ENCODE results near the gene MTCL1.

The MTCL1 gene

GRCh38 chr18:8684577-8684976 lies 20.8 kb upstream of the MTCL1 start:
- H3K4me2 ChIP-seq (ENCODE audit: insufficient read depth, low read length): no peak overlapping the region
- TF ChIP-seq, protein P1, sequence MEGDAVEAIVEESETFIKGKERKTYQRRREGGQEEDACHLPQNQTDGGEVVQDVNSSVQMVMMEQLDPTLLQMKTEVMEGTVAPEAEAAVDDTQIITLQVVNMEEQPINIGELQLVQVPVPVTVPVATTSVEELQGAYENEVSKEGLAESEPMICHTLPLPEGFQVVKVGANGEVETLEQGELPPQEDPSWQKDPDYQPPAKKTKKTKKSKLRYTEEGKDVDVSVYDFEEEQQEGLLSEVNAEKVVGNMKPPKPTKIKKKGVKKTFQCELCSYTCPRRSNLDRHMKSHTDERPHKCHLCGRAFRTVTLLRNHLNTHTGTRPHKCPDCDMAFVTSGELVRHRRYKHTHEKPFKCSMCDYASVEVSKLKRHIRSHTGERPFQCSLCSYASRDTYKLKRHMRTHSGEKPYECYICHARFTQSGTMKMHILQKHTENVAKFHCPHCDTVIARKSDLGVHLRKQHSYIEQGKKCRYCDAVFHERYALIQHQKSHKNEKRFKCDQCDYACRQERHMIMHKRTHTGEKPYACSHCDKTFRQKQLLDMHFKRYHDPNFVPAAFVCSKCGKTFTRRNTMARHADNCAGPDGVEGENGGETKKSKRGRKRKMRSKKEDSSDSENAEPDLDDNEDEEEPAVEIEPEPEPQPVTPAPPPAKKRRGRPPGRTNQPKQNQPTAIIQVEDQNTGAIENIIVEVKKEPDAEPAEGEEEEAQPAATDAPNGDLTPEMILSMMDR (IDR thresholded peaks at IDR 0.05; ENCODE audit: borderline replicate concordance, extremely low read depth, low read length, poor library complexity, severe bottlenecking): no peak
- no peak for TF ChIP-seq EZH2 (IDR thresholded peaks at IDR 0.05; ENCODE audit: borderline replicate concordance, low read depth, low read length, severe bottlenecking)
- H3K27me3 ChIP-seq (ENCODE audit: insufficient read depth, low read length, poor library complexity): peaks cover 2% of the 10 kb centered on the region
- H3K4me1 ChIP-seq (ENCODE audit: insufficient read depth, low read length): no peaks in the 10 kb centered on the region
- H3K9ac ChIP-seq (ENCODE audit: low read depth, low read length): no peak overlapping the region
- H3K36me3 ChIP-seq (ENCODE audit: insufficient read depth, low read length): no peaks in the 10 kb centered on the region
- H3K79me2 ChIP-seq (ENCODE audit: insufficient read depth, low read length): no peaks in the 10 kb centered on the region
- H3K9me3 ChIP-seq (ENCODE audit: insufficient read depth, low read length, severe bottlenecking): no peaks in the 10 kb centered on the region
- ATAC-seq (ENCODE audit: insufficient read depth, low read depth) (no peak), DNase-seq (no peak)
- H3K4me3 ChIP-seq (ENCODE audit: low read depth in 1 of 2, low read length in 2 of 2): no peak overlapping the region
- no peak overlapping the region for H3K27ac ChIP-seq (ENCODE audit: low read length)
- H4K20me1 ChIP-seq (ENCODE audit: insufficient read depth, low read length): no peaks in the 10 kb centered on the region
- H2AFZ ChIP-seq (ENCODE audit: low read depth, low read length): no peak overlapping the region

GRCh38 chr18:8685141-8685913 lies 20.0 kb upstream of the MTCL1 start:
- DNase-seq: no peak
- no peak overlapping the region for H3K9ac ChIP-seq (ENCODE audit: low read depth, low read length)
- H3K4me2 ChIP-seq (ENCODE audit: insufficient read depth, low read length): no peak overlapping the region
- H3K36me3 ChIP-seq (ENCODE audit: insufficient read depth, low read length): no peaks in the 10 kb centered on the region
- no peak for TF ChIP-seq EZH2 (IDR thresholded peaks at IDR 0.05; ENCODE audit: borderline replicate concordance, low read depth, low read length, severe bottlenecking)
- TF ChIP-seq, protein P1 (IDR thresholded peaks at IDR 0.05; ENCODE audit: borderline replicate concordance, extremely low read depth, low read length, poor library complexity, severe bottlenecking): no peak
- H3K79me2 ChIP-seq (ENCODE audit: insufficient read depth, low read length): no peaks in the 10 kb centered on the region
- peaks cover under 1% of the 10 kb centered on the region for H3K27me3 ChIP-seq (ENCODE audit: insufficient read depth, low read length, poor library complexity)
- no peak overlapping the region for H3K4me3 ChIP-seq (ENCODE audit: low read depth in 1 of 2, low read length in 2 of 2)
- H3K4me1 ChIP-seq (ENCODE audit: insufficient read depth, low read length): no peaks in the 10 kb centered on the region
- no peak overlapping the region for H2AFZ ChIP-seq (ENCODE audit: low read depth, low read length)
- H3K27ac ChIP-seq (ENCODE audit: low read length): no peak overlapping the region
- no peak for ATAC-seq (ENCODE audit: insufficient read depth, low read depth)
- no peaks in the 10 kb centered on the region for H3K9me3 ChIP-seq (ENCODE audit: insufficient read depth, low read length, severe bottlenecking)
- H4K20me1 ChIP-seq (ENCODE audit: insufficient read depth, low read length): no peaks in the 10 kb centered on the region

DNA sequence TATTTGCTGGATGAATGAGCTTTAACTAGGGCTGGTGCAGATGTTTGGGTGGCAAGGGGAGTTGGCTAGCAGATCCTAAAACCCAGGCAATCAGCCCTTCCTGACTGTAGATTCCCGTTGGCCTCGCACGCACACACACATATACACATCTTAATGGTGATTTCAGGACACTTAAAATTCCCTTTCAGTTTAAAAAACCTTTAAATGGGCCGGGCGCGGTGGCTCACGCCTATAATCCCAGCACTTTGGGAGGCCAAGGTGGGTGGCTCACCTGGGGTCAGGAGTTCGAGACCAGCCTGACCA lies 19.5 kb upstream of the MTCL1 start:
- H2AFZ ChIP-seq (ENCODE audit: low read depth, low read length): no peak overlapping the region

More for the DNA sequence above, 19.5 kb upstream of the MTCL1 start:
- Histone ChIP-seq H3K36me3 (ENCODE audit: insufficient read depth, low read length) (no peaks in the 10 kb centered on the region), H3K79me2 (ENCODE audit: insufficient read depth, low read length) (no peaks in the 10 kb centered on the region), H4K20me1 (ENCODE audit: insufficient read depth, low read length) (no peaks in the 10 kb centered on the region), H3K9ac (ENCODE audit: low read depth, low read length) (no peak overlapping the region), H3K4me3 (ENCODE audit: low read depth in 1 of 2, low read length in 2 of 2) (no peak overlapping the region), H3K9me3 (ENCODE audit: insufficient read depth, low read length, severe bottlenecking) (no peaks in the 10 kb centered on the region), H3K27me3 (ENCODE audit: insufficient read depth, low read length, poor library complexity) (peaks cover 4% of the 10 kb centered on the region), H3K4me2 (ENCODE audit: insufficient read depth, low read length) (no peak overlapping the region), H3K27ac (ENCODE audit: low read length) (no peak overlapping the region), H3K4me1 (ENCODE audit: insufficient read depth, low read length) (no peaks in the 10 kb centered on the region)
- DNase-seq (no peak), ATAC-seq (ENCODE audit: insufficient read depth, low read depth) (no peak)
- no peak for TF ChIP-seq EZH2 (IDR thresholded peaks at IDR 0.05; ENCODE audit: borderline replicate concordance, low read depth, low read length, severe bottlenecking)
- TF ChIP-seq, protein P1 (IDR thresholded peaks at IDR 0.05; ENCODE audit: borderline replicate concordance, extremely low read depth, low read length, poor library complexity, severe bottlenecking): no peak
